Osteoblast (primary cell): ENCODE data around the gene ADAM12. TPM values are rescaled to one million over a fixed set of nuclear protein-coding genes. Genes with fewer than 3 reads are reported as not detected.

Experiments
- DNase-seq: peaks from one replicate; pipeline ENCODE4 v3.0.0; 2011; ENCODE audit warnings: low spot score, mixed read lengths; ENCODE audit not compliant: insufficient read length; ENCODE audit errors: missing footprints
- H2AFZ ChIP-seq: 2 replicates; pipeline ENCODE4 v1.6.0; 2011; ENCODE audit warnings: mild to moderate bottlenecking, low read length
- H3K27ac ChIP-seq: 2 replicates; pipeline ENCODE4 v1.5.1; 2011; ENCODE audit warnings: mild to moderate bottlenecking, low read depth, low read length, moderate library complexity
- H3K27me3 ChIP-seq: 2 replicates; pipeline ENCODE4 v1.6.0; 2012; ENCODE audit warnings: mild to moderate bottlenecking, control low read depth, inconsistent platforms, low read length, moderate library complexity; ENCODE audit not compliant: insufficient read depth
- H3K36me3 ChIP-seq: 2 replicates; pipeline ENCODE4 v1.5.1; 2011; ENCODE audit warnings: mild to moderate bottlenecking, low read length, control low read depth, moderate library complexity; ENCODE audit not compliant: insufficient read depth
- H3K4me1 ChIP-seq: 2 replicates; pipeline ENCODE4 v1.5.1; 2011; ENCODE audit warnings: mild to moderate bottlenecking, low read length, control low read depth, moderate library complexity; ENCODE audit not compliant: insufficient read depth
- H3K4me2 ChIP-seq: 2 replicates; pipeline ENCODE4 v1.6.0; 2011; ENCODE audit warnings: mild to moderate bottlenecking, low read length; ENCODE audit not compliant: insufficient read depth
- H3K4me3 ChIP-seq: fragments of 200-600 bp; sonication (generic); 3 replicates; pipeline ENCODE4 v1.5.1; 2012; ENCODE audit warnings: mild to moderate bottlenecking, low read length, inconsistent platforms; ENCODE audit not compliant: insufficient read depth
- H3K79me2 ChIP-seq: 2 replicates; pipeline ENCODE4 v1.6.0; 2012; ENCODE audit warnings: mild to moderate bottlenecking, low read length, control low read depth, inconsistent platforms; ENCODE audit not compliant: insufficient read depth
- H3K9me3 ChIP-seq: 2 replicates; pipeline ENCODE4 v1.5.1; 2011; ENCODE audit warnings: low read depth, low read length, control low read depth
- H4K20me1 ChIP-seq: 2 replicates; pipeline ENCODE4 v1.6.0; 2012; ENCODE audit warnings: mild to moderate bottlenecking, low read length, control low read depth; ENCODE audit not compliant: insufficient read depth
- total RNA-seq: library from RNA; depleted of rRNA; stranded (reverse); fragments of >200 nt; gene quantifications from 2 replicates; pipeline ENCODE4 v1.2.3, GENCODE V29; 2012
- TF ChIP-seq, protein P1 (sequence below): IDR thresholded peaks from 2 replicates; pipeline ENCODE4 v1.5.1; 2011; ENCODE audit warnings: mild to moderate bottlenecking, low read depth, low read length, moderate library complexity; ENCODE audit errors: extremely low read depth

ADAM12 gene
- total RNA-seq, 1 donor, result 345 TPM

DNA sequence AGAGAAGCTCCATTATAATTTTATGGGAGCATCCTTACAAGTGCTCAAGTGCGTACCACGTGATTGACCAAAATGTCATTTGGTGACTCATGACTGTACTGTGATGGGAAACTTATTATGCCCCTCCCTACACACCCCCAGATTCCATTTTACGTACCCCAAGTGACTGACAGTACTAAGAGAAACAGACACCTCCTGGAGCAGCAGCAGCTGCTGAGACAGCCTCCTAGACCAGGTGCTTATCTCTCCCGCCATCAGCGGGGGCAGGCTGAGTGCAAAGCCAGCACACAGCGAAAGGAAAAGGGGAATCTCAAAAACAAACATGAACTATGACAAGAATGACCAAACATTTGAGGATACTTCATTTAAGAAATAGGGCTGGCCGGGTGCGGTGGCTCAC is 4.2 kb upstream of the ADAM12 start:
- no peaks in the 10 kb centered on the region for H3K36me3 ChIP-seq
- no peak overlapping the region for H3K4me3 ChIP-seq
- no peak overlapping the region for H3K4me2 ChIP-seq
- H3K79me2 ChIP-seq, result peaks cover 2% of the 10 kb centered on the region
- no peaks in the 10 kb centered on the region for H3K9me3 ChIP-seq
- TF ChIP-seq, protein P1, sequence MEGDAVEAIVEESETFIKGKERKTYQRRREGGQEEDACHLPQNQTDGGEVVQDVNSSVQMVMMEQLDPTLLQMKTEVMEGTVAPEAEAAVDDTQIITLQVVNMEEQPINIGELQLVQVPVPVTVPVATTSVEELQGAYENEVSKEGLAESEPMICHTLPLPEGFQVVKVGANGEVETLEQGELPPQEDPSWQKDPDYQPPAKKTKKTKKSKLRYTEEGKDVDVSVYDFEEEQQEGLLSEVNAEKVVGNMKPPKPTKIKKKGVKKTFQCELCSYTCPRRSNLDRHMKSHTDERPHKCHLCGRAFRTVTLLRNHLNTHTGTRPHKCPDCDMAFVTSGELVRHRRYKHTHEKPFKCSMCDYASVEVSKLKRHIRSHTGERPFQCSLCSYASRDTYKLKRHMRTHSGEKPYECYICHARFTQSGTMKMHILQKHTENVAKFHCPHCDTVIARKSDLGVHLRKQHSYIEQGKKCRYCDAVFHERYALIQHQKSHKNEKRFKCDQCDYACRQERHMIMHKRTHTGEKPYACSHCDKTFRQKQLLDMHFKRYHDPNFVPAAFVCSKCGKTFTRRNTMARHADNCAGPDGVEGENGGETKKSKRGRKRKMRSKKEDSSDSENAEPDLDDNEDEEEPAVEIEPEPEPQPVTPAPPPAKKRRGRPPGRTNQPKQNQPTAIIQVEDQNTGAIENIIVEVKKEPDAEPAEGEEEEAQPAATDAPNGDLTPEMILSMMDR, result no peak
- no peak overlapping the region for H3K27ac ChIP-seq
- DNase-seq, result no peak
- no peak overlapping the region for H2AFZ ChIP-seq
- H3K4me1 ChIP-seq, result peaks cover 22% of the 10 kb centered on the region
- no peaks in the 10 kb centered on the region for H3K27me3 ChIP-seq
- no peaks in the 10 kb centered on the region for H4K20me1 ChIP-seq

DNA sequence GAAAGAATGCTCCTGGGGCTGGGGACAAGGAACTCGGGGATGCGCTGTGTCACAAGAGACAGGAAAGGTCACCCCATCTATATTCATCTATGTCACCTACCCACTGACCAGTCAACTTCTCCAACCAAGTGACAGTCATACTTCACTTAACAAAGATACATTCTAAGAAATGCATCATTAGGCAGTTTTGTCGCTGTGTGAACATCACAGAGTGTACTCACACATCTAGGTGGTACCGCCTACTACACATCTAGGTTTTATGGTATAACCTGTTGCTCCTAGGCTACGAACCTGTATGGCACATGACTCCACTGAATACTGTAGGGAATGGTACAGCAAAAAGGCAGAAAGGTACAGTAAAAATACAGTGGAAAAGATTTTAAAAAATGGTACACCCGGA is 3.8 kb upstream of the ADAM12 start:
- Histone ChIP-seq H3K27me3 (no peaks in the 10 kb centered on the region), H4K20me1 (no peaks in the 10 kb centered on the region), H3K9me3 (no peaks in the 10 kb centered on the region), H3K4me2 (no peak overlapping the region), H3K36me3 (no peaks in the 10 kb centered on the region), H3K4me1 (peaks cover 18% of the 10 kb centered on the region), H3K27ac (peak overlapping the region; percentile 54), H3K79me2 (peaks cover 6% of the 10 kb centered on the region), H2AFZ (no peak overlapping the region), H3K4me3 (no peak overlapping the region)
- TF ChIP-seq, protein P1, result no peak
- no peak for DNase-seq

DNA sequence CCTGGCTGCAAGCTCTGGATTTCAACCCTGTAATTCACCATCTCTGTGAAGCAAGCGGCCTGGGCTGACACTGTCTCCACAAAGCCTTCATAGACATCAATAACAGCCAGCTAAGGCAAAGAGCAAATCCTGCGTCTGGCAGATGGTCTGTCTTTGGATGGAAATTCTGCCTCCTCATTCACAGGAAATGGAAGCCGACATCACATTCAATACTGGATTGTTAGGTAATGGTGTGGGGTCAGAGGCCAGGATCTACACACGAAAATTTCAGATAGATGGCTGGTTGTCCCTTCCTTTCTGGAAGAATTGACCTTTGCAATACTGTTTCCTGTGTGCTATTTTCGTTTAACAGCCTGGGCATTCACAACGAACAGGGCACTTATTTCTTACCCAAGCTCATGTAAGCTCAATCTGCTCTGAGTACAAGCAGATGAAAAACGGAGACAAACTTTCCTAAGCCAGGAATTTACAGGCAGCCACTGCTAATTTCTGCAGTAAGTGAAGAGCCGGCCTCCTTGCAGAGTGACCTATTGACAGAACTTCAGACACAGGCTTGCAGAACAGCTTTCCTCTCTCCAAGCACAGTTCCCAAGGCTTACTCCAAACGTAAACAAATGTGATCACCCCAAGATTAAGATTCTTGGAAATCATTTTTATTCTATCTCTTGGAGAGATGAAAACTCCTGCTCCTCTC is 3.1 kb upstream of the ADAM12 start:
- no peaks in the 10 kb centered on the region for H4K20me1 ChIP-seq
- TF ChIP-seq, protein P1, result no peak
- H3K4me1 ChIP-seq, result peaks cover 17% of the 10 kb centered on the region
- H3K36me3 ChIP-seq, result no peaks in the 10 kb centered on the region
- H2AFZ ChIP-seq, result peak overlapping the region; percentile 82
- no peaks in the 10 kb centered on the region for H3K27me3 ChIP-seq
- DNase-seq, result peak; percentile 74
- peaks cover 12% of the 10 kb centered on the region for H3K79me2 ChIP-seq
- no peak overlapping the region for H3K4me3 ChIP-seq
- peak overlapping the region; percentile 54 for H3K27ac ChIP-seq
- no peaks in the 10 kb centered on the region for H3K9me3 ChIP-seq
- H3K4me2 ChIP-seq, result peak overlapping the region; percentile 38

DNA sequence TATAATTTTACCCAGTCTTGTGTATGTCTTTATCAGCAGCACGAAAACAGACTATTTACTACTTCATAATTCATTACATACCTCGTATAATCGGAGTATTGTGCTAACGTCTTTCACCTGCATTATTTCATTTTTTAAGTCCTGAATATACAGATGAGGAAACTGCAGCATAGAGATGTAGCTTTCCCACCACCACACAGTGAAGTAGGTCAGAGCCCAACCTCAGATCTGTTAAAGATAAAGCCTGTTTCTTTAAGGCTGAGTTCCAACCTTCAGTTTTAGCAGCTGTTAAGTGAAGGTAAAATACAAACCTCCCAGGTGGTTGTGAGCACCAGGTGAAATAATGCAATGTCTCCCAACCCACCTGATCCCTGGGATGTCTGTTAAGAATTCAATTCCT is 2.0 kb upstream of the ADAM12 start:
- no peaks in the 10 kb centered on the region for H3K9me3 ChIP-seq
- no peak overlapping the region for H3K4me2 ChIP-seq
- H3K4me1 ChIP-seq, result peaks cover 28% of the 10 kb centered on the region
- no peak overlapping the region for H2AFZ ChIP-seq
- peak overlapping the region; percentile 54 for H3K27ac ChIP-seq
- peaks cover 22% of the 10 kb centered on the region for H3K79me2 ChIP-seq
- TF ChIP-seq, protein P1, result no peak
- no peak overlapping the region for H3K4me3 ChIP-seq
- peaks cover 2% of the 10 kb centered on the region for H3K36me3 ChIP-seq
- H3K27me3 ChIP-seq, result no peaks in the 10 kb centered on the region
- no peak for DNase-seq
- no peaks in the 10 kb centered on the region for H4K20me1 ChIP-seq
